ENCODE measurements around the gene STK32B. TPM values are rescaled to one million over a fixed set of nuclear protein-coding genes. Genes with fewer than 3 reads are reported as not detected.

STK32B gene
- total and polyA plus RNA-seq, 2 donors (not counting 3 experiments of a cell fraction or from before 2014, with no cell fraction given) = 5.6 to 7.8 TPM

DNA sequence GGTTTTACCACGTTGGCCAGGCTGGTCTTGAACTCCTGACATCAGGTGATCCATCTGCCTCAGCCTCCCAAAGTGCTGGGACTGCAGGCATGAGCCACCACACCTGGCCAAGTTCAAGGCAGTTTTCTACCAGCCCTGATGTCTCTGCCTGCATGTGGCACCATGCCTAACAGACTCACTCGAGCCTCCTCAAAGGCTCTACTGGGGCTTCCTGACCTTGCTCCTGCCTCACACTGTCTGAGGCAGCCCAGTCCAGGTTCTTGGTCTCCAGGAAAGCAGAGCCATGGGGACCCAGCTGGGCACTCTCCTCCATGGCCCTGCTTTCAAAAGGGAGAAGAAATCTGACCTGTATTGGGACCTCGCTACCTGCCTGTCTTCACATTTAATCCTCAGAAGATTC is 370.1 kb downstream of the STK32B start:
- intact Hi-C loops (cut with micrococcal nuclease) = no loop called here
- CTCF ChIA-PET = interaction anchor here (1.5 kb wide), 1 partner anchor 22 kb away, joined by 6 read pairs; no protein-coding TSS in a partner anchor

More for the DNA sequence above, 370.1 kb downstream of the STK32B start:
- Histone ChIP-seq H3K4me3 (replicated peaks in 1 of 3; ENCODE audit: insufficient read depth in 1 of 3, low read depth in 1 of 3, low read length in 3 of 3) (no peak overlapping the region), H3K4me2 (ENCODE audit: insufficient read depth, low read length) (no peak overlapping the region), H3K9ac (replicated peaks; ENCODE audit: extremely low read depth, insufficient read depth, low read length) (no peak overlapping the region), H3K9me1 (replicated peaks; ENCODE audit: control insufficient read depth, extremely low read depth, insufficient read depth, low read length) (no peaks in the 10 kb centered on the region), H3K79me2 (ENCODE audit: control insufficient read depth, insufficient read depth, low read length) (no peaks in the 10 kb centered on the region), H3K27me3 (ENCODE audit: control insufficient read depth in 2 of 2, insufficient read depth in 2 of 2, low read length in 2 of 2) (no peaks in the 10 kb centered on the region), H3K36me3 (ENCODE audit: control insufficient read depth in 2 of 2, extremely low read depth in 1 of 2, insufficient read depth in 2 of 2, low read length in 2 of 2) (no peaks in the 10 kb centered on the region), H3K27ac (ENCODE audit: insufficient read depth, low read depth, low read length) (no peak overlapping the region), H2AFZ (ENCODE audit: low read depth, low read length) (no peak overlapping the region), H4K20me1 (replicated peaks; ENCODE audit: control insufficient read depth, extremely low read depth, insufficient read depth, low read length) (no peaks in the 10 kb centered on the region), H3K4me1 (ENCODE audit: control insufficient read depth, extremely low read depth, insufficient read depth, low read length) (no peaks in the 10 kb centered on the region), H3K9me3 (replicated peaks; ENCODE audit: control insufficient read depth, insufficient read depth, low read length) (peaks cover 3% of the 10 kb centered on the region)
- DNase-seq (ENCODE audit: low read depth, low spot score) = no peak
- POLR2A ChIA-PET = no interaction called here
- dilution Hi-C loops (cut with MboI; ENCODE audit: extremely low pct_ligation_motif_present, low sequenced_read_pairs) = no loop called here
- TF ChIP-seq GATA2 (IDR thresholded peaks at IDR 0.05; ENCODE audit: insufficient read depth, insufficient read length, low read depth, low read length) (no peak), JUN (IDR thresholded peaks at IDR 0.05; ENCODE audit: borderline replicate concordance, insufficient read depth, insufficient read length, low read depth) (no peak), EZH2 (IDR thresholded peaks at IDR 0.05; ENCODE audit: borderline replicate concordance, low read depth, low read length, severe bottlenecking) (no peak), POLR2AphosphoS5 (IDR thresholded peaks at IDR 0.05; ENCODE audit: insufficient read depth, low read depth, low read length) (no peak)
- TF ChIP-seq, protein P1, sequence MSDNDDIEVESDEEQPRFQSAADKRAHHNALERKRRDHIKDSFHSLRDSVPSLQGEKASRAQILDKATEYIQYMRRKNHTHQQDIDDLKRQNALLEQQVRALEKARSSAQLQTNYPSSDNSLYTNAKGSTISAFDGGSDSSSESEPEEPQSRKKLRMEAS (IDR thresholded peaks at IDR 0.05; ENCODE audit: insufficient read depth, insufficient read length) = no peak
- TF ChIP-seq, protein P2, sequence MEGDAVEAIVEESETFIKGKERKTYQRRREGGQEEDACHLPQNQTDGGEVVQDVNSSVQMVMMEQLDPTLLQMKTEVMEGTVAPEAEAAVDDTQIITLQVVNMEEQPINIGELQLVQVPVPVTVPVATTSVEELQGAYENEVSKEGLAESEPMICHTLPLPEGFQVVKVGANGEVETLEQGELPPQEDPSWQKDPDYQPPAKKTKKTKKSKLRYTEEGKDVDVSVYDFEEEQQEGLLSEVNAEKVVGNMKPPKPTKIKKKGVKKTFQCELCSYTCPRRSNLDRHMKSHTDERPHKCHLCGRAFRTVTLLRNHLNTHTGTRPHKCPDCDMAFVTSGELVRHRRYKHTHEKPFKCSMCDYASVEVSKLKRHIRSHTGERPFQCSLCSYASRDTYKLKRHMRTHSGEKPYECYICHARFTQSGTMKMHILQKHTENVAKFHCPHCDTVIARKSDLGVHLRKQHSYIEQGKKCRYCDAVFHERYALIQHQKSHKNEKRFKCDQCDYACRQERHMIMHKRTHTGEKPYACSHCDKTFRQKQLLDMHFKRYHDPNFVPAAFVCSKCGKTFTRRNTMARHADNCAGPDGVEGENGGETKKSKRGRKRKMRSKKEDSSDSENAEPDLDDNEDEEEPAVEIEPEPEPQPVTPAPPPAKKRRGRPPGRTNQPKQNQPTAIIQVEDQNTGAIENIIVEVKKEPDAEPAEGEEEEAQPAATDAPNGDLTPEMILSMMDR (IDR thresholded peaks at IDR 0.05; ENCODE audit: extremely low read depth in 1 of 2, insufficient read depth in 1 of 2, low read depth in 1 of 2, low read length in 2 of 2) = no peak
- FAIRE-seq = no peak
- no TSS peak for BruUV-seq (replicated peaks)

Data from endothelial cell of umbilical vein (primary cell).